HepG2 (cell line): ENCODE data around the gene KIF1B. TPM values are rescaled to one million over a fixed set of nuclear protein-coding genes. Genes with fewer than 3 reads are reported as not detected.
A peak's percentile ranks its signal among the peaks of the same experiment; 100 is the strongest.

Source experiments
- AHR ChIP-seq: IDR thresholded peaks from 2 replicates; pipeline ENCODE4 v1.6.1; 2018; ENCODE audit warnings: missing genetic modification reagents, missing compliant biosample characterization
- CAMTA2 ChIP-seq: sonication (generic); formaldehyde crosslinking; IDR thresholded peaks from 2 replicates; pipeline ENCODE4 v1.4.0; 2020; ENCODE audit warnings: mild to moderate bottlenecking, missing genetic modification reagents, borderline replicate concordance
- CEBPZ ChIP-seq: IDR thresholded peaks from 2 replicates; pipeline ENCODE4 v1.6.1; 2012; ENCODE audit warnings: low read length, improper control_type of control experiment
- HCFC1 ChIP-seq: fragments of 150-350 bp; IDR thresholded peaks from 2 replicates; pipeline ENCODE4 v1.6.1; 2014; ENCODE audit warnings: low read depth, low read length
- IKZF1 ChIP-seq: fragments of 450-650 bp; IDR thresholded peaks from 2 replicates; pipeline ENCODE4 v1.7.1; 2016
- IRF1 ChIP-seq: sonication (generic); formaldehyde crosslinking; IDR thresholded peaks from 2 replicates; pipeline ENCODE4 v1.4.0; 2020; ENCODE audit warnings: low read depth, mild to moderate bottlenecking, missing genetic modification reagents
- JUND ChIP-seq: sonication (generic); formaldehyde crosslinking; IDR thresholded peaks from 2 replicates; pipeline ENCODE4 v1.8.0; 2022; ENCODE audit warnings: mild to moderate bottlenecking, missing genetic modification reagents
- KDM5B ChIP-seq: sonication (generic); formaldehyde crosslinking; IDR thresholded peaks from 2 replicates; pipeline ENCODE4 v1.4.0; 2020; ENCODE audit warnings: missing genetic modification reagents, mild to moderate bottlenecking, borderline replicate concordance
- MAF1 ChIP-seq: sonication (generic); formaldehyde crosslinking; IDR thresholded peaks from 2 replicates; pipeline ENCODE4 v1.5.0; 2020; ENCODE audit warnings: missing genetic modification reagents, borderline replicate concordance
- MED13 ChIP-seq: sonication (generic); formaldehyde crosslinking; IDR thresholded peaks from 2 replicates; pipeline ENCODE4 v1.5.0; 2020; ENCODE audit warnings: missing genetic modification reagents
- MTA3 ChIP-seq: sonication (generic); formaldehyde crosslinking; IDR thresholded peaks from 2 replicates; pipeline ENCODE4 v1.4.0; 2020; ENCODE audit warnings: missing genetic modification reagents
- MYC ChIP-seq: sonication (generic); formaldehyde crosslinking; IDR thresholded peaks from 2 replicates; pipeline ENCODE4 v1.9.0; 2021; ENCODE audit warnings: missing genetic modification reagents, borderline replicate concordance
- POGK ChIP-seq: sonication (generic); formaldehyde crosslinking; conservative IDR thresholded peaks from 2 replicates; pipeline ENCODE4 v1.8.0; 2022; ENCODE audit warnings: mild to moderate bottlenecking, moderate library complexity, missing genetic modification reagents
- SMARCE1 ChIP-seq: fragments of 450-650 bp; IDR thresholded peaks from 2 replicates; pipeline ENCODE4 v1.6.1; 2017; ENCODE audit warnings: borderline replicate concordance
- SP1 ChIP-seq, 2 experiments: fragments of 450-650 bp in 1 of 2; sonication (generic) in 1 of 2; formaldehyde crosslinking in 1 of 2; IDR thresholded peaks; 2 replicates each; pipeline versions ENCODE4 v1.4.0 to v1.6.1; 2016 to 2020; ENCODE audit warnings: missing genetic modification reagents in 1 of 2
- TFE3 ChIP-seq: IDR thresholded peaks from 2 replicates; pipeline ENCODE4 v1.6.1; 2016
- TOE1 ChIP-seq: sonication (generic); formaldehyde crosslinking; IDR thresholded peaks from 2 replicates; pipeline ENCODE4 v1.4.0; 2020; ENCODE audit warnings: mild to moderate bottlenecking, missing genetic modification reagents
- ZBTB42 ChIP-seq: sonication (generic); formaldehyde crosslinking; IDR thresholded peaks from 2 replicates; pipeline ENCODE4 v1.5.0; 2020; ENCODE audit warnings: mild to moderate bottlenecking, missing genetic modification reagents
- ZNF704 ChIP-seq: sonication (generic); formaldehyde crosslinking; IDR thresholded peaks from 2 replicates; pipeline ENCODE4 v1.8.1; 2023; ENCODE audit warnings: mild to moderate bottlenecking, inconsistent platforms, moderate library complexity, missing genetic modification reagents, borderline replicate concordance
- ZNF788 ChIP-seq: sonication (generic); formaldehyde crosslinking; IDR thresholded peaks from 2 replicates; pipeline ENCODE4 v1.5.0; 2020; ENCODE audit warnings: mild to moderate bottlenecking, missing genetic modification reagents, borderline replicate concordance
- polyA plus RNA-seq, 8 experiments: library from polyadenylated mRNA; depleted of rRNA in 3 of 8; stranded (reverse) in 7 of 8; unstranded in 1 of 8; fragments of >200 nt; fragmentation: Illumina TruSeq in 4 of 8; extraction: Trizol in 4 of 8; gene quantifications; 2 replicates each; pipeline versions ENCODE4 v1.2.1 to v1.2.3, GENCODE V29; 2011 to 2016; ENCODE audit warnings: low read depth in 4 of 8, missing spikeins in 1 of 8, mixed read lengths in 1 of 8; ENCODE audit not compliant: insufficient read depth in 1 of 8
- total RNA-seq, 5 experiments: library from RNA; depleted of rRNA; stranded (reverse); fragments of >200 nt; fragmentation: Illumina TruSeq; extraction: Trizol; gene quantifications; 2 replicates each; pipeline ENCODE4 v1.2.3, GENCODE V29; 2016; ENCODE audit warnings: low read depth in 1 of 5

The KIF1B gene
- total and polyA plus RNA-seq, 2 of the 13 experiments (the other 11 are each of a cell fraction or from before 2014, with no cell fraction given): 26.7 to 32.5 TPM

GRCh38 chr1:10430216-10431069 is 220.1 kb downstream of the KIF1B start, which contains the start of gene CENPS (continued):
- TF ChIP-seq POGK (CRISPR knock-in tag): peak; percentile 97
- TF ChIP-seq TFE3 (CRISPR knock-in tag): peak; percentile 57
- TF ChIP-seq CAMTA2 (CRISPR knock-in tag): peak; percentile 52; the same call in 1 of the 2 replicates
- TF ChIP-seq TOE1 (CRISPR knock-in tag): no peak
- TF ChIP-seq AHR (CRISPR knock-in tag): peak; percentile 78
- TF ChIP-seq ZNF704 (CRISPR knock-in tag): peak; percentile 96
- 0 out of 2 replicates have a peak, but pooled peaks have one; percentile 17 for TF ChIP-seq MAF1
- peak; percentile 75; the same call in 1 of the 2 replicates for TF ChIP-seq ZNF788
- no peak for TF ChIP-seq MTA3 (CRISPR knock-in tag)
- TF ChIP-seq ZBTB42: peak; percentile 85; the same call in 1 of the 2 replicates
- TF ChIP-seq IRF1 (CRISPR knock-in tag): no peak
- TF ChIP-seq SMARCE1: no peak
- peak; percentile 58; the same call in 1 of the 2 replicates for TF ChIP-seq MED13 (CRISPR knock-in tag)
- peak; percentile 95 for TF ChIP-seq KDM5B (CRISPR knock-in tag)
- TF ChIP-seq MYC (CRISPR knock-in tag): peak; percentile 86; the same call in 1 of the 2 replicates
- no peak for TF ChIP-seq CEBPZ
- no peak for TF ChIP-seq IKZF1
- no peak for TF ChIP-seq HCFC1
- TF ChIP-seq JUND (CRISPR knock-in tag): 0 out of 2 replicates have a peak, but pooled peaks have one; percentile 34
- no peak for TF ChIP-seq SP1 (IDR thresholded peaks at IDR 0.05)
- peak; percentile 70 for TF ChIP-seq SP1 (CRISPR knock-in tag; IDR thresholded peaks at IDR 0.05)
